PC-9 (cell line): Measurements from ENCODE around the gene CNGA2. TPM values are rescaled to one million over a fixed set of nuclear protein-coding genes. Genes with fewer than 3 reads are reported as not detected.

Experiments
- BruUV-seq: library from RNA; stranded (reverse); fragments of 400-500 nt; replicated peaks from 2 replicates; lab custom pipeline; 2021; lab: Mats Ljungman, UMichigan
- CTCF ChIA-PET: fragments of 300-600 bp; sonication (Branson Sonifier 250); formaldehyde crosslinking; loops from one replicate; lab custom pipeline; 2022; ENCODE audit warnings: antibody characterized with exemption; lab: Charles Lee
- POLR2A ChIA-PET: fragments of 300-600 bp; sonication (Branson Sonifier 250); formaldehyde crosslinking; loops from one replicate; lab custom pipeline; 2022; ENCODE audit warnings: antibody characterized with exemption; ENCODE audit not compliant: unreplicated experiment; lab: Charles Lee
- DNase-seq, 2 experiments: peaks; one replicate each; pipeline versions ENCODE4 v3.0.0 to v3.0.0-alpha.2; 2015 to 2022; ENCODE audit warnings: mixed read lengths in 1 of 2
- H2AFZ ChIP-seq: fragments of 200-600 bp; sonication (generic); 2 replicates; pipeline ENCODE4 v1.8.1; 2017; ENCODE audit warnings: antibody characterized with exemption
- H3F3A ChIP-seq: fragments of 200-600 bp; sonication (generic); 2 replicates; pipeline ENCODE4 v1.8.1; 2017; ENCODE audit warnings: antibody characterized with exemption, mild to moderate bottlenecking, low read depth; ENCODE audit not compliant: insufficient read depth
- H3K27ac ChIP-seq: fragments of 200-600 bp; sonication (generic); 2 replicates; pipeline ENCODE4 v1.6.1; 2016; ENCODE audit warnings: mixed run types
- H3K27me3 ChIP-seq: fragments of 200-600 bp; sonication (generic); 2 replicates; pipeline ENCODE4 v1.6.1; 2016; ENCODE audit warnings: low read depth, mixed run types; ENCODE audit not compliant: insufficient read depth
- H3K36me3 ChIP-seq: fragments of 200-600 bp; sonication (generic); 2 replicates; pipeline ENCODE4 v1.6.1; 2016; ENCODE audit warnings: low read depth, mixed run types
- H3K4me1 ChIP-seq: fragments of 200-600 bp; sonication (generic); replicated peaks from 2 replicates; pipeline ENCODE4 v1.6.1; 2016; ENCODE audit warnings: mixed run types; ENCODE audit not compliant: insufficient read depth
- H3K4me2 ChIP-seq: fragments of 200-600 bp; sonication (generic); 2 replicates; pipeline ENCODE4 v1.6.1; 2017; ENCODE audit warnings: mixed run types
- H3K4me3 ChIP-seq: fragments of 200-600 bp; sonication (generic); 2 replicates; pipeline ENCODE4 v1.6.1; 2016; ENCODE audit warnings: mixed run types
- H3K79me2 ChIP-seq: fragments of 200-600 bp; sonication (generic); 2 replicates; pipeline ENCODE4 v1.6.1; 2017; ENCODE audit warnings: low read depth, mixed run types
- H3K9me2 ChIP-seq: fragments of 200-600 bp; sonication (generic); 2 replicates; pipeline ENCODE4 v1.8.1; 2017; ENCODE audit warnings: mild to moderate bottlenecking; ENCODE audit not compliant: insufficient read depth
- H3K9me3 ChIP-seq: fragments of 200-600 bp; sonication (generic); 2 replicates; pipeline ENCODE4 v1.8.1; 2016; ENCODE audit warnings: low read depth; ENCODE audit not compliant: insufficient read depth
- H4K20me1 ChIP-seq: fragments of 200-600 bp; sonication (generic); 2 replicates; pipeline ENCODE4 v1.8.1; 2017; ENCODE audit not compliant: insufficient read depth
- CTCF ChIP-seq: fragments of 200-600 bp; sonication (generic); conservative IDR thresholded peaks from 2 replicates; pipeline ENCODE4 v1.6.1; 2017; ENCODE audit warnings: mixed run types, antibody characterized with exemption, mild to moderate bottlenecking, moderate library complexity
- EZH2 ChIP-seq: fragments of 200-600 bp; sonication (generic); IDR thresholded peaks from 2 replicates; pipeline ENCODE4 v1.8.0; 2017; ENCODE audit warnings: antibody characterized with exemption, low read depth
- intact Hi-C: fragments of 100-400 bp; cut with micrococcal nuclease; formaldehyde crosslinking; loops from one replicate; pipeline ENCODE4 v1.10.0; 2022; ENCODE audit not compliant: unreplicated experiment
- total RNA-seq: library from RNA; stranded (reverse); gene quantifications from 2 replicates; pipeline ENCODE4 v1.2.3, GENCODE V29; 2021

Gene CNGA2
- total RNA-seq, 1 experiment from 2014 or later, result not detected

GRCh38 chrX:151762802-151763201 lies 28.3 kb downstream of the CNGA2 start:
- Histone ChIP-seq H2AFZ (no peak overlapping the region), H3K79me2 (no peaks in the 10 kb centered on the region), H3K27me3 (no peaks in the 10 kb centered on the region), H4K20me1 (no peaks in the 10 kb centered on the region), H3K36me3 (no peaks in the 10 kb centered on the region), H3K27ac (no peak overlapping the region), H3K4me3 (no peak overlapping the region), H3K9me3 (no peaks in the 10 kb centered on the region), H3K9me2 (no peaks in the 10 kb centered on the region), H3K4me1 (peaks cover 7% of the 10 kb centered on the region; the same call in 1 of the 2 replicates), H3K4me2 (no peak overlapping the region), H3F3A (no peaks in the 10 kb centered on the region)
- TF ChIP-seq EZH2 (no peak), CTCF (no peak)
- intact Hi-C loops, result no loop called here
- ChIA-PET POLR2A (no interaction called here), CTCF (no interaction called here)
- no TSS peak for BruUV-seq
- DNase-seq, result no peak

- Histone ChIP-seq H3K36me3 (no peaks in the 10 kb centered on the region), H3K9me3 (no peaks in the 10 kb centered on the region), H2AFZ (no peak overlapping the region), H4K20me1 (no peaks in the 10 kb centered on the region), H3K27ac (no peak overlapping the region), H3K4me3 (no peak overlapping the region), H3K4me1 (peaks cover 7% of the 10 kb centered on the region; the same call in 1 of the 2 replicates), H3K79me2 (no peaks in the 10 kb centered on the region), H3K4me2 (no peak overlapping the region), H3K27me3 (no peaks in the 10 kb centered on the region), H3F3A (no peaks in the 10 kb centered on the region), H3K9me2 (no peaks in the 10 kb centered on the region)
- no peak for DNase-seq
- BruUV-seq, result no TSS peak
- POLR2A ChIA-PET, result no interaction called here
- TF ChIP-seq CTCF (no peak), EZH2 (no peak)
- intact Hi-C loops, result no loop called here
- CTCF ChIA-PET, result no interaction called here
Measured at GRCh38 chrX:151763711-151764110, 29.2 kb downstream of the CNGA2 start.

GRCh38 chrX:151765026-151765425 lies 30.5 kb downstream of the CNGA2 start:
- Histone ChIP-seq H3K27ac (no peak overlapping the region), H3K36me3 (no peaks in the 10 kb centered on the region), H3K9me2 (no peaks in the 10 kb centered on the region), H2AFZ (no peak overlapping the region), H4K20me1 (no peaks in the 10 kb centered on the region), H3K4me1 (peaks cover 7% of the 10 kb centered on the region; the same call in 1 of the 2 replicates), H3K27me3 (no peaks in the 10 kb centered on the region), H3K4me3 (no peak overlapping the region), H3F3A (no peaks in the 10 kb centered on the region), H3K9me3 (no peaks in the 10 kb centered on the region; the same call in 1 of the 2 replicates), H3K79me2 (no peaks in the 10 kb centered on the region), H3K4me2 (no peak overlapping the region)
- CTCF ChIA-PET, result no interaction called here
- TF ChIP-seq CTCF, result no peak
- TF ChIP-seq EZH2, result no peak
- DNase-seq, result no peak
- POLR2A ChIA-PET, result no interaction called here
- intact Hi-C loops, result no loop called here
- no TSS peak for BruUV-seq
